HTR-8/SVneo (cell line): ENCODE data around the gene C6orf89.

ENCODE experiments used
- DNase-seq: peaks from one replicate; pipeline ENCODE4 v3.0.0; 2011; ENCODE audit warnings: low spot score, mixed read lengths; ENCODE audit not compliant: insufficient read length
- FAIRE-seq: peaks from 2 replicates; lab custom pipeline; 2011; peaks lifted over from hg19 to GRCh38; lab: Jason Lieb, UNC

Gene C6orf89, protein sequence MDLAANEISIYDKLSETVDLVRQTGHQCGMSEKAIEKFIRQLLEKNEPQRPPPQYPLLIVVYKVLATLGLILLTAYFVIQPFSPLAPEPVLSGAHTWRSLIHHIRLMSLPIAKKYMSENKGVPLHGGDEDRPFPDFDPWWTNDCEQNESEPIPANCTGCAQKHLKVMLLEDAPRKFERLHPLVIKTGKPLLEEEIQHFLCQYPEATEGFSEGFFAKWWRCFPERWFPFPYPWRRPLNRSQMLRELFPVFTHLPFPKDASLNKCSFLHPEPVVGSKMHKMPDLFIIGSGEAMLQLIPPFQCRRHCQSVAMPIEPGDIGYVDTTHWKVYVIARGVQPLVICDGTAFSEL

DNA sequence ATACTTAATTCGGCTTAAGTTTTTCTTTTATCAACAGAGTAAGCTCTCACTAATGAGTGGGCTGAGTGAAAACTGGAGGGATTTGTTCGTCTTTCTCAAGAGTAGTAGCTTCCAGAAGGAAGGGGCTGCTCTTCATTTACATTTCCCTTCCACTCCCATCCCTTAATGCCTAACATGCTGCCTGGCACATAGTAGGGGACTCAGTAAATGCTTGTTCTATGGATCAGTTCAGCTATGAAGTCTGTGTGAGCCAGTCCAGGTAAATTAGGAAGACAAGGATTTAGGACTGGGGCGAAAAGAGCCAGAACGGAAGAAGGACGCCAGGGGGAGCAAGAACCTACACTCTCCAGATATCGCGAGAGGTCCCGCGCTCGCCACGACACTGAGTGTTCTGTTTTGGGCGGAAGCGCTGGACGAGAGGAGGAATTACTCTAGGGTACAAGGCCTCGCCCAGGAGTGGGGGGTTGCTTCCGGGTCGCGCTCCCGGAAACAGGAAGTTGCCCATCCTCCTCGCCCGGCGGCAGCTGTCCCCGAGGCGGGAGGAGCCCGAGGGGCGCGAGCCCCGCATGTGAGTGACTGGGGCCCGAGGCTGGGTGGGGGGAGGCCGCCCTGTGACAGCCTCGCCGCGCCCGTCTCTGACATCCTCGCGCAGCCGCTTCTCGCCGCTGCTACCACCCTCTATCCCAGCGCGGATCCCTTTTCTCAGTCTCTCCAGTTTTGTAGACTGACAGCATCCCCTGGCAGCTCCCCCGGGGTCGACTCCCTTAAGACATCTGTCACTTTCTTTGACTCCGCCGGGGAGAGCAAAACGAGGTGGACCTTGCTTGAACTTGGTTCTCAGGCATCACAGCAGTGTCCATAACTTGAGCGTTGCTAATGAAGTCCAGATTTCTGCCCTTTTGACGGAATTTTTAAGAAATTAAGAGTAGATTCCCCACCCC is at the start of gene C6orf89:
Gene C6orf89, plus strand, starts transcription at position 492 of the 941 bp plus-strand sequence. CDS start 13,493 bp downstream, outside the sequence.
- DNase-seq (peak; percentile 94), FAIRE-seq (peak; percentile 85)

DNA sequence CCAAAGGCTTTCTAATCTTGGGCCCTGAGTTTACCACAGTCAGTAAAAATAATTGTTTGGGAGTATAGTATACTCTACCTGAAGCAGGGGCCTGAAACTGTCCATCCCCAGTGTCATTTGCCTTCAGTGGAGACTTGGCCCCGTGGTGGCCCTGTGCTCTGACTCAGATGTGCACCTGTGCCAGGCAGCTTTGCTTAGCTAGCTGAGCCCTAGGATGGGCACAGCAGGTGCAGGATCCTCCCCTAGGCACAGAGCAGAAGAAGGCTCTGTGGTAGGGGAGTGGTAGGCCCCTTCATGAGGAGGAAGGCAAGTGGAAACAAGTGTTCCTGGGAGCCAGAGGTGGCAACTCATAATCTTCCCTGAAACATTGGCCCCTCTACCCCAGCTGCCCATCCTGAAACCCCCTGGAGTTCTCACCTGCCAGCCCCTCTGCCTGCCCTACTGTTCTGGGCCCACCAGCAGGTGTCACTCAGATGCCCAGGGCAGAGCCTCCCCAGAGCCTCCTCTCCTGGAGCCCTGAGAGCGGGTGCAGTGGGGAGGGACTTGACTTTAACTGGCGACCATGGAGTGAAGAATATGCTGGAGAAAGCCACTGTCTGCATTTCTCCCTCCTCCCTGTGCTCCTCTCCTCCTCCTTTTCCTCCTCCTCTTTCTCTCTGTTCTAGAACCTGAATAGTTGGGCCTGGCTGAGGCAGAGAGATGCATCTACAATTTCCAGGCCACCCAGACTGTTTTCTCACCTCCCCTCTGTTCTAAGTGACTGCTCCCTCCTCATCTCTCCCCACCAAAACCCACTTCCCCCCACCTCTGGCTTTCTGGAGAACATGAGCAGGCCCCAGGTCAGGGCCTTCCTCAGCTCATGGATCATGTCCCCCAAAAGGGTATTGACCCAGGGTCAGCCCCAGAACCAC is 49.4 kb upstream of the C6orf89 start:
- no peak for FAIRE-seq

DNA sequence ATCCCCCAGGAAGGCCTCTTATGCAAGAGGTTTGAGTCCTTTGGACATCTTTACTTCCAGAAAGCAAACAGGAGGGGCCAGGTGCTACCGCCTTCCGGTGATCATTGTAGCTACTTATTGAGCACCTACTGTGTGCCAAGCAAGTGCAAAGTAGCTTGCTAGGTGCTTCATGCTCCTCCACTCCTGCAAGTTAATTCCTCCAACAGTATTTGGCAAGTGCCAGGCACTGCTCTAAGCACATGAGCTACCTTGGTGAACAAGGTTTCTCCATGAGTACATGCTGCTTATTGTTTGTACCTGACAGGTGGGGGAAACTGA is 48.8 kb upstream of the C6orf89 start:
- DNase-seq (no peak), FAIRE-seq (no peak)

More for the DNA sequence above, 49.4 kb upstream of the C6orf89 start:
- no peak for DNase-seq

- FAIRE-seq: no peak
- no peak for DNase-seq
These were observed 48.1 kb upstream of the C6orf89 start for GRCh38 chr6:36837686-36838085.

DNA sequence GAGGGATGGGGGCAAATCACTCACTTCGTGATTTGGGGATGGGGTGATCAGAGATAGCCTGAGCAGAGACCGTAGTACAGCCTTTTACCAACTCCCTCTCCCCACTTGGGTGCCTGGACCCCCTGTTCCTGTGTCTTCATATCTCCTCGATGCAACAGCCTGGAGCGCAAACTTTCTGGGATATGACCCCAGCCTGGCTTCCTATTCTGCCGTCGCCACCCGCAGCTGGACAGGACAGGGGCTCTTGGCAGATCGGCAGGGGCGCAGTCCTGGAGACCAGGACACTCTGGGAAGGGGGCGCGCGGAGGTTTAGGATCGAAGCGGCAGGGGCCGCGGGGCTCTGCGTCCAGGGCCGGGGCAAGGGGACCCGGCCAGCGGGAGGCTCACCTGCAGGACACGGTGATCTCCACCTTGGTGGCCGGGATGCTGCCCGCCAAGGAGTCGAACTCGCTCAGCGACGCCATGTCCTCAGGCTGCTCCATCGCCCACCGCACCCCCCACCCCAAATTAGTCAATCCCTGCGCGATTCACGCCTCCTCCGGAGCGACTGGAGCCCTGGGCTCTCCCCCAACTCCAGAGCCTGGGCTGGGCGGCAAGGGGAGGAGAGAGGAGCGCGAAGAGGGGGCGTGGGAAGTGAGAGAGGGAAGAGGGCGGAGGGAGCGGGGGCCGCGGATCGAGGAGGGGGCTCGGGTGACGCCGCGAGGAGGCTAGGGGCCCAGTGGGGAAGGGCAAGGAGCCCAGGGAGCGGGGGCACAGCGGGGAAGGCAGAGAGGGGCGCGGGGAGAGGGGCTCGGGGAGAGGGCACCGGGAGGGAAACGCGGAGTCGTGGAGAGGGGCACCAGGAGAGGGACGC is 46.6 kb upstream of the C6orf89 start, which contains the start of gene CPNE5:
Gene CPNE5, minus strand, starts transcription at position 549 of the 853 bp plus-strand sequence. Its CDS starts 67 bp downstream, at position 482.
- FAIRE-seq (no peak), DNase-seq (no peak)

DNA sequence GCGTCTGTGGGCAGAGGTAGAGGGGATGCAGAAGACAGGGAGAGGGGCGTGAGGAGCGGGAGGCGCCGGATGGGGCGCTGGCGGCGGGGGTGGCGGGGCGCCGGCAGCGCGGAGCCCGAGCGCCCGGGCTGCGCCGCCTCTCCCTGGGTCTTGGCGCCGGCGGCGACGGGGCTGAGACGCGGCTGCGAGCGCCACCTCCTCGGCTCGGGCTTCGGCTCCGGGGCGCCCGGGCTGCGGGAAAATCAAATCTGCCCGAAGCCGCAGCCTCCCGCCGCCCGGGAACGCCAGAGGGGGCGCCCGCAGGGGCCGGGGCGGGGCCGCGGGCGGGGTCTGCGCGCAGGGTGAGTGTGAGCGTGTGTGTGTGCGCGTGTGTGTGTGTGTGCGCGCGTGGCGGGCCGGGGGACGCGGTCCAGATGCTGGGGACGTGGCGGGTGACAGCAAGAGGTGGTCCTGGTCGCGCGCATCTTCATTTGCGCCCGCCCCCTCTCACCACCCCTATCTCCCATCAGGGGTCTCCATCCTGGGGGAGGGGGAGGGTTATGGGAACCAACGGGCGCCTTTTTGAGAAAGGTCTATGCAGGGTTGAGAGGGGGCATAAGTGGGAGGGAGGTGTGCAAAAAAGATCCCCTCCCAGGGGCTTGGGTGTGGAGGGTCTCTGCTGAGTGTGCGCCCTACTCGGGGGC is 45.9 kb upstream of the C6orf89 start:
- FAIRE-seq (peak; percentile 46), DNase-seq (no peak)

DNA sequence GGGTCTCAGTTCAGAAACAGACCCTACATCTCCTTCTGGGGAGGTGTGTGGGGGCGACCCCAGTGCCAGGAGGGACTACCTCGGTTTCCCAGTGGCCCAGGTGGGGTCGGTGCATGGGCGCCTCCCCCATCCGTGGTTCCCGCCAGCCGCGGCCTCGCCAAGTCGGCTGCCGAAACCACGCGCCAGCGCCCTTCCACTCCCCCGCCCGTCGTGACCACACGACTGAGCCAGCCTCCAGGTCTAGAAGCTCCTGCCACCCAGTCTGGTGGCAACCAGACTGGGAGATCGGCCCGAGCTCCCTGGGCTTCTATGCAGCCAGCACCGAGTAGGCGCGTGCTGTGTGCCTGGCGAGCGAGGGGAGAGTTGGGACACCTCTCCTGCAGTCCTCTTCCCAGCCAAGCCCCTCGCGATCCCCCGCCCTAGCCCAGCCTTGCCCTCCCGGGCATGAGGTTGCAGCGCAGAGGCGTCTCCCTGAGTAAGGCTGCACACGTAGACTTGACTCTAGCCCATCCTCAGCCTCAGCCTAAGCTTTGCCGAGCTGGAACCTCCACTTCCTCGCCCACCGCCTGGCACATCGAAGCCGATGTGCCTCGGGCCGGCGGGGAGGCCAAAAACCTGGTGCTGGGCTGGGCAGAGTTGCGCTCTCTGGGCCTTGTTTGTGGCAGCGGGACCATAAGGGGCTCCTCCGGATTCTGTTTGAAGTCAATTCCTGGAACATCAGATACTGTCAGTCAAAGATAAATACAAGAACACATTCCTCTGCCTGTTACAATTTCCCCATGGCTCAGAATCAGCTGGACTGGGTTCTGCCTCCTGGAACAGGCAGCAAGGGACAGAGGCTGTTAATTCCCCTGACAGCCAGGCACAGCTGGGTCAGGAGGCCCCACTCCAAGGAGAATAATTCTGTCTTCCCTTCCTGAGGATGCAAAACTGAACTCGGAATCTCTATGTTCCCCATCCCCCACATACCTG is 45.0 kb upstream of the C6orf89 start:
- DNase-seq (no peak), FAIRE-seq (no peak)

- FAIRE-seq: no peak
These were observed 44.0 kb upstream of the C6orf89 start for GRCh38 chr6:36841756-36842155.

DNA sequence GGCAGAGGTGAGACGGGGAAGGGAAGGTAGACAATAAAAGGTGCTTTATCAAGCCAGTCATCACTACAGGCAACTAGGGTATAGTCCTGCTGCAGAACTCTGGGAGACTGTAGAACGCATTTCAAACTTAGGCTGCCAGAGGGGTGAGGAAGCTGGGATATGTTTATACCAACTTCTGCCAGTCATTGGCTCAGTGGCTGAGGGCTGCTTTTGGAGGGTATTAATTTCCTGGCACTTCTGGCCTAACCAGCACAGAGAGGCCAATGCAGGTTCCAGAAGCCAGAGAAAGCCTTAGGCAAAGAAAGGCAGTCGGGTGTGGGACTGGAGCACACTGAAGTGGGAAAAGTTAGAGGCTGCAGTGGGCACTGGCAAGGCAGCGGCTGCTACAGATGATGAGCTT is 42.6 kb upstream of the C6orf89 start:
- no peak for DNase-seq

More at GRCh38 chr6:36841756-36842155, 44.0 kb upstream of the C6orf89 start:
- no peak for DNase-seq

DNA sequence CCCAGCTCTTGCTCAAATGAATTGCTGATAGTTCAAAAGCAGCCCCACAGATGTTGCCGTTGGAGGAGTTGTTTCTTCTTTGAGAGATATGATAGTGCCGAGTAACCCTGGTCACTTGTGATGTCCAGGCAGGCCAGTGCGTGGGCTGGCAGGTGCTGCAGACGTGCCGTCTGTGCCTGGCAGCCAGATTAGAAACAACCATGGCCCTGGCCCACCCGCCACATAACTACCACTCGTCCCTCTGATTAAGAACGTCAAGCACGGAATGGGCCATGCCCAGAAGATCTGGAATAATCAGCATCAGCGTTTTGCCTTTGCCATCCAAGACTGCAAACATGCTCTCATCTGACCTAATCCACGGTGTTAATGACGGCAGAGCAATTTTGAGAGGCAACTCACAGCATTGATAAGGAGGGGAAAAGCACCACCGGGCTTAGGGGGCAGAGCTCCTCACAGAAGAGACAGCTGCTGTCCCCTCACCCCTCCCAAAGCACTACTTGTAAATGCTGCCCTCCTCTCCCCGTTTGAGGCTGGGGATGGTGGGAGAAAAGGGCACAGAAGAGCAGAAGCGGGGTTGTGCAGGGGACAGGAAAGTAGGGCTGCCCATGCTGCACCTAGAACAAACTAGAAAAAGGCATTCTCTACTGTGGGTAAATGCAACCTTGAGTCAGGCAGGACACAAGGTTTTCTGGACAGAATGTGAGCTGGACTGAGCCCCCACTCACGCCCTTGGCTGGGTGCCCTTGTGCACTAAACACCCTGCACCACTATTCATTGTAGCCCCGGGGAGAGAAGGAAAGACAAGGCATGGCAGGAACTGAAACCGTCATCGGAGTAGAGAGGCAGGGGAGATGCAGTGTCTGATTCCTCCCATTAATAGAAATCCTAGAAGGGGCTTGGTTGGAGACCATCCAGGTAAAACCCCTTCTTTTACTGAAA is 41.3 kb upstream of the C6orf89 start:
- no peak for DNase-seq
- FAIRE-seq: no peak

More for the DNA sequence above, 42.6 kb upstream of the C6orf89 start:
- FAIRE-seq: no peak

DNA sequence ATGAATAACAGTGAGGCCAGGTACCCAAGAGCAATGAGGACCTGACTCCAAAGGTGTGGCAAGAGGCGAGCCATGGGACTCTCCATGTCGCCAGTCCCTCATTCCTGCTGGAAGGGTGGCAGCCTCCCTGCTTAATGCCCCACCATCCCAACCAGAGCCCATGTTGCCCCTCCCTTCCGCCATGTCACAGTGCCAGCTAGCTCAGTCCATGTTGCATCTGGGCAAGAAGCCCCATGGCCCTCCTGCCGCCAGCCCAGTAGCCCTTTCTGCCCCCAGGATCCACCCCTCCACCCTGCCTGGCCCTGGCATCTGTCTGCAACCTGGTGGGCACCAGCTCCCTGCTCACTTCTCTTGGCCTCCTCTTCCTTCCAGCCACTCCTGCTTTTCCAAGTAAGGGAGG is 40.5 kb upstream of the C6orf89 start:
- FAIRE-seq (no peak), DNase-seq (no peak)

- no peak for DNase-seq
- FAIRE-seq: no peak
These were observed 38.6 kb upstream of the C6orf89 start for GRCh38 chr6:36847152-36847551.

- FAIRE-seq (no peak), DNase-seq (no peak)
These were observed 37.8 kb upstream of the C6orf89 start for GRCh38 chr6:36847991-36848390.

DNA sequence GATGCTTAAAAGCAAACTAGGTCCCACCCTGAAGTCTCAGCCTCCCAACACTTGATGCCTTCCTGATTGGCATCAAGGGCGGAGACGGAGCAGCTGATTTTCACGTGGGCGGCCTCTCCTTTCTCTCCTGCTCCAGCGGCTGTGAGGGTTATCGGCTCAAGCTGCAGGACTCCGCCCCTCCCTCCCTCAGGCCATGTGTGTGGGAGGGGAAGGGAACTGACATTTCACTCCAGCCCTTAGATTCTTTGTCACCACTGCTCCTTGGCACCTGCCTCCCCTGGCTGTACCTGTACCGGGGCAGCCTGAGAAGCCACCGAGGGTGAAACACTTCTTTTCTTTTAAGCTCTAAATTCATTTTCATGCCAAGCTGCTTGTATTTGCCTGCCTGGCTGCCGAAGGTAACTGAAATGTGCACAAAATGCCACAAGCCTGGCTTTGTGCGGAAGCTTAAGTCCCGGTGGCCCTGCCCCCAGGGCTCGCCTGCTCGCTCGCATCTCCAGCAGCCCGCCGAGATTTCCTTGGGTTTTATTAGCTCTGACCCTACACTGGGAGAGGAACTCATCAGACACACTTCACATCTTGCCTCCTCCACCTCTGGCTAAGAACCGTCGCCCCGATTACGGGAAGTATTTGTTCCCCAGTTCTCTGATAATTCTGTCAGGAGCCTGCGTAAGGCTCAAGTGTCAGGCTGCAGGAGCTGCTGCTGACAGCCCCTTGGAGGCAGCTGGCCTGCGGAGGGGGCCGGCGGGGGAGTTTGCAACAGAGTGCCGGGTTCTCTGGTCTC is 36.9 kb upstream of the C6orf89 start:
- FAIRE-seq (no peak), DNase-seq (no peak)

DNA sequence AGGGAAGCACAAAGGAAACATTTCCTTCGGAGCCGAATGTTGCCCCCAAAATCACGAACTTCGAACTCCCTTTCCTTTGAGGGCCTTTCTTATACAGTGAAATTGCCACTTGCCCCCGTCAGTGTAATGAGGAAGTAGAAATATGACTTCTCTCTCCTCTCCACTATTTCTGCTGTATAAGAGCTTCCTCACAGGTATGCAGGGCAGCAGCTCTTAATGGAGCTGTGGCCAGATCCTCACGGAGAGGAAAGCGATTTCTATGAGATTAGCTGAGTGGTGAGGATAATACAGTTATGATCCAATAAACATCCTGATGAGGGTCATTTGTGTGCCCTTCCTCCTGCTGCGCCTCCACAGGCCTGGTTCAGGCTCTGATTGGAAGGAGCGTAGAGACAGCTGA is 35.7 kb upstream of the C6orf89 start:
- FAIRE-seq (no peak), DNase-seq (no peak)
